Parathyroid adenoma (tissue), 2 donors: ENCODE data around the gene KCNN2.

Experiments used
- H2AFZ ChIP-seq: fragments of 300-600 bp; sonication (generic); one replicate; pipeline ENCODE4 v1.7.0; 2017; ENCODE audit warnings: antibody characterized with exemption, mild to moderate bottlenecking
- H3K27ac ChIP-seq: fragments of 300-600 bp; sonication (generic); one replicate; pipeline ENCODE4 v1.7.0; 2017
- H3K27me3 ChIP-seq: fragments of 300-600 bp; sonication (generic); one replicate; pipeline ENCODE4 v1.7.0; 2017; ENCODE audit warnings: low read length; ENCODE audit not compliant: control insufficient read depth, insufficient read depth
- H3K36me3 ChIP-seq: fragments of 300-600 bp; sonication (generic); one replicate; pipeline ENCODE4 v1.7.0; 2017; ENCODE audit warnings: low read length; ENCODE audit not compliant: control insufficient read depth, insufficient read depth
- H3K4me1 ChIP-seq: fragments of 300-600 bp; sonication (generic); one replicate; pipeline ENCODE4 v1.7.0; 2017; ENCODE audit warnings: control low read depth
- H3K4me2 ChIP-seq: fragments of 300-600 bp; sonication (generic); one replicate; pipeline ENCODE4 v1.7.0; 2017; ENCODE audit warnings: low read length
- H3K4me3 ChIP-seq: fragments of 300-600 bp; sonication (generic); one replicate; pipeline ENCODE4 v1.7.0; 2017; ENCODE audit warnings: low read depth, low read length
- H3K79me2 ChIP-seq: fragments of 300-600 bp; sonication (generic); one replicate; pipeline ENCODE4 v1.7.0; 2017; ENCODE audit warnings: control low read depth
- H3K9ac ChIP-seq: fragments of 300-600 bp; sonication (generic); one replicate; pipeline ENCODE4 v1.7.0; 2017; ENCODE audit warnings: mild to moderate bottlenecking
- H3K9me3 ChIP-seq: fragments of 300-600 bp; sonication (generic); one replicate; pipeline ENCODE4 v1.7.0; 2017; ENCODE audit warnings: low read length; ENCODE audit not compliant: control insufficient read depth
- CTCF ChIP-seq: fragments of 300-600 bp; sonication (generic); IDR thresholded peaks from one replicate; pipeline ENCODE4 v1.7.0; 2017; ENCODE audit warnings: antibody characterized with exemption, mild to moderate bottlenecking
- donor health status: primary hyperparathyroidism.

Gene KCNN2

DNA sequence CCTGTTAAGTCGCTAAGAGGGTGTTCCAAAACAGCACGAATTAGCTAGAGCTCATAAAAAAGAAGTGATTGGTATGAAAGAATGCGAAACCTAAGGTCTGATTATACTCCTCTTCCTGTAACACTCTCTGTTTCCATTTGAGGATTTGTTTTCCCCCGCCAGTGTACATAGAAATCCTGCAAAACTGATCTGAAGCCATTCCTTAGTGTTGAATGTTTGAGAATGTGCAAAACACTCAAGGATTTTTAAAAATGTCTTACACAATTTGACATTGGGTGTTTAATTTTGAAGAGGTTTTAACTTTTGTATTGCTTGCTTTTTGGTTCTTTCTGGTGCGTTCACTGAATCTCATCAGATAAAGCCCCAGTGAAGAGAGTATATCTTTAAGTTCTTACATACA, 105.3 kb downstream of the KCNN2 start:
- no peak overlapping the region for H2AFZ ChIP-seq
- no peak overlapping the region for H3K4me2 ChIP-seq
- no peaks in the 10 kb centered on the region for H3K79me2 ChIP-seq
- H3K4me3 ChIP-seq, result no peak overlapping the region
- no peaks in the 10 kb centered on the region for H3K36me3 ChIP-seq
- H3K9me3 ChIP-seq, result no peaks in the 10 kb centered on the region
- H3K27ac ChIP-seq, result no peak overlapping the region
- H3K9ac ChIP-seq, result no peak overlapping the region
- H3K27me3 ChIP-seq, result no peaks in the 10 kb centered on the region
- TF ChIP-seq CTCF, result no peak
- H3K4me1 ChIP-seq, result no peaks in the 10 kb centered on the region

- no peak overlapping the region for H3K4me2 ChIP-seq
- H3K9me3 ChIP-seq, result no peaks in the 10 kb centered on the region
- H2AFZ ChIP-seq, result no peak overlapping the region
Observed at GRCh38 chr5:114467729-114468128, 105.9 kb downstream of the KCNN2 start.

DNA sequence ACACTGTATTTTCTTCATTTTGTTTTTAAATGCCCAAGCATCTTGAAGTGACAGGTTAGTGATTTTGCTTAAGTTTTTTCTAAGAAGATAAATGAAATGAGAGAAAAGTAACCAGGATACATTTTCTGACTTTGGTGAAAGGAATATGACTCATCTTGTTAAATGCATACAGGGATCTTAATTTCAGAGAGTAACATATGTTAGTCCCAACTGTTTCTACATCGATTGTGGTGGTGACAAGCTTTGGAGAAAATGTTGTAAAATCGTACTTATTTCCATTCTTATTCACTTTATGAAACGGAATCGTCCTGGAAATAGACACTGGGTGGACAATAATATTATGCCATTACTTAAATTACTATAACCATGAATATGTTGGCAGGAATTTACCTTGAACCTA, 107.5 kb downstream of the KCNN2 start:
- H3K4me1 ChIP-seq, result no peaks in the 10 kb centered on the region
- no peaks in the 10 kb centered on the region for H3K36me3 ChIP-seq
- no peaks in the 10 kb centered on the region for H3K79me2 ChIP-seq
- H2AFZ ChIP-seq, result no peak overlapping the region
- H3K9ac ChIP-seq, result no peak overlapping the region
- H3K4me2 ChIP-seq, result no peak overlapping the region
- no peaks in the 10 kb centered on the region for H3K27me3 ChIP-seq
- H3K27ac ChIP-seq, result no peak overlapping the region
- TF ChIP-seq CTCF, result no peak
- H3K4me3 ChIP-seq, result no peak overlapping the region
- H3K9me3 ChIP-seq, result no peaks in the 10 kb centered on the region

More at GRCh38 chr5:114467729-114468128, 105.9 kb downstream of the KCNN2 start:
- Histone ChIP-seq H3K27ac (no peak overlapping the region), H3K4me1 (no peaks in the 10 kb centered on the region), H3K4me3 (no peak overlapping the region), H3K9ac (no peak overlapping the region), H3K27me3 (no peaks in the 10 kb centered on the region), H3K79me2 (no peaks in the 10 kb centered on the region), H3K36me3 (no peaks in the 10 kb centered on the region)
- no peak for TF ChIP-seq CTCF

DNA sequence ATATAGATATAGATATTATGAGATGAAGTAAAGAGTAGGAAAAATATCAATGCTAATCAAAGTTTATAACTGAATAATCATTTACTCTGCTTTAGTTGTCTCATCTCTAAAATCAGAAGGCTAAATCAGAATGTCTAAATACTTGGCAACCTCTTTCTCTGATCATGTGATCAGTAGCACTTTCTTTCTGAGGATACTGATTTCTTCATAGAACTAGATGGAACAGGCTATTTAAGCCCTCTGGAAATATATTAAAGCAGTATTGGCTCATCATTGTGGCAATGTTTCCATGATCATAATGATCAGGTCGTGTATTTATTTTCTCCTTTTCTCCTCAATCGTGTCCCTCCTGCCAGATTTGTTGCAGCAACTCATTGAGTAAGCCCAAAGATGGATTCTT, 109.7 kb downstream of the KCNN2 start:
- Histone ChIP-seq H3K27ac (no peak overlapping the region), H3K79me2 (no peaks in the 10 kb centered on the region), H3K27me3 (no peaks in the 10 kb centered on the region), H3K9me3 (no peaks in the 10 kb centered on the region), H3K4me1 (no peaks in the 10 kb centered on the region), H3K4me2 (no peak overlapping the region), H3K36me3 (no peaks in the 10 kb centered on the region), H3K4me3 (no peak overlapping the region), H3K9ac (no peak overlapping the region), H2AFZ (no peak overlapping the region)
- TF ChIP-seq CTCF, result no peak

DNA sequence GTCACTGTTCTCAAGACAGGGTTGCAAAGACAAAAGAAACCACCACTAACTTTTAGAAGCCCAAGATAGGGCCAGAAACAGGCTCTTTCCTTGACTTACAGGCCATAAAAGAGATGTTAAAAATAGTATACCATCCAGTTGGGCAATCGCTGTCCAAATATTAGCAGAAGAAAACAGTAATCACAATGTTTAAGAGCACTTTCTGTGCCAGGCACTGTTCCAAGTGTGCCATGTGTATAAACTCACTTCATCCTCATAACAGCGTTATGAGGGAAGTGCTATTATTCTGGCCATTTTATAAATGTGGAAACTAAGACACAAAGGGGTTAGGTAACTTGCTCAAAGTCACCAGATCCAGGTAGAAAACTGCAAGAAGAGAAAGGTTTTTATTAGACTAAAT, 111.7 kb downstream of the KCNN2 start:
- Histone ChIP-seq H2AFZ (no peak overlapping the region), H3K36me3 (no peaks in the 10 kb centered on the region), H3K27me3 (no peaks in the 10 kb centered on the region), H3K79me2 (no peaks in the 10 kb centered on the region), H3K4me2 (no peak overlapping the region), H3K9ac (no peak overlapping the region), H3K27ac (no peak overlapping the region), H3K4me1 (no peaks in the 10 kb centered on the region), H3K4me3 (no peak overlapping the region), H3K9me3 (no peaks in the 10 kb centered on the region)
- TF ChIP-seq CTCF, result no peak
